LNCaP clone FGC (cell line): ENCODE measurements around the gene GBE1.

Experiments
- DNase-seq: peaks from one replicate; pipeline ENCODE4 v3.0.0-alpha.2; 2011; ENCODE audit warnings: low read depth
- H3K4me3 ChIP-seq: 2 replicates; pipeline ENCODE4 v1.5.1; 2011; ENCODE audit warnings: mild to moderate bottlenecking, low read depth, low read length, control low read depth
- CTCF ChIP-seq: IDR thresholded peaks from 2 replicates; pipeline ENCODE4 v1.5.1; 2012; ENCODE audit warnings: mild to moderate bottlenecking; ENCODE audit not compliant: control insufficient read depth, insufficient read depth; ENCODE audit errors: extremely low read depth

GBE1 gene

DNA sequence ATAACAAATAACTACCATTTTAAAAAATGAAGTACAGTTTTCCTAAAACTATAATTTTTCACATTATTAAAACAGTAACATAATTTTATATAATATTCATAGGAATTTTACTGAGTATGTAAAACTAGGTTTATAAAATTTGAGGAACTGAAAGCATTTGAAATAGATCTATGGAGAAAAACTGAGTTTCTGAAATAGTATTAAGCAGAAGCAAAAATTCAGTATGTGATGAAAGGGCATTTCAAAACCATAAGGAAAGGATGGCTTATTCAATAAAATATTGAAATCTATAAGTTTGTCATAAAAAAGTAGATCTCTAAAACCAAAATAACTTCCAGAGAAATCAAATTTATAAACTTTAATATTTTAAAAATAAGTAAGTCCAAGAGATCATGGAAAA lies 53.4 kb downstream of the GBE1 start:
- H3K4me3 ChIP-seq: no peak overlapping the region
- TF ChIP-seq CTCF: no peak
- no peak for DNase-seq

DNA sequence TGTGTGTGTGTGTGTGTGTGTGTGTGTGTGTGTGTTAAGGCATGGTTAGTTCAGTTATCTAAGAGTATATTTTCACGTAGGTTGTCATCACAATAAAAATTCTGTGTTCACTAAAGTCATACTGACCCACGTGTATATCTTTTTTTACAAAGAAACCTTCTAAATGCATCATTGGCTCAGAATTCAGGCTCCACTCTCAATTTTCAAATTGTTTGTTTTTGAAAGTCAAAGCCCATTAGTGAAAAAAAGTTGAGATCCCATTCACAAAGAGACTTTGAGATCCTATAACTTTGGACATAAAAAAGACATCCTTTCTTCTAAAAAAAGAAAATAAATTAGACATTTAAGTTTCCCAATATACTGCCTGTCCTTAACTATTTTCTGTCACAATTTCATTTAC lies 59.3 kb downstream of the GBE1 start:
- DNase-seq: no peak
- TF ChIP-seq CTCF: no peak
- H3K4me3 ChIP-seq: no peak overlapping the region

GRCh38 chr3:81699536-81700320 lies 61.7 kb downstream of the GBE1 start:
- no peak for TF ChIP-seq CTCF
- H3K4me3 ChIP-seq: no peak overlapping the region
- no peak for DNase-seq

- DNase-seq: no peak
- TF ChIP-seq CTCF: no peak
- H3K4me3 ChIP-seq: no peak overlapping the region
Observed at GRCh38 chr3:81696090-81696489, 65.4 kb downstream of the GBE1 start.

DNA sequence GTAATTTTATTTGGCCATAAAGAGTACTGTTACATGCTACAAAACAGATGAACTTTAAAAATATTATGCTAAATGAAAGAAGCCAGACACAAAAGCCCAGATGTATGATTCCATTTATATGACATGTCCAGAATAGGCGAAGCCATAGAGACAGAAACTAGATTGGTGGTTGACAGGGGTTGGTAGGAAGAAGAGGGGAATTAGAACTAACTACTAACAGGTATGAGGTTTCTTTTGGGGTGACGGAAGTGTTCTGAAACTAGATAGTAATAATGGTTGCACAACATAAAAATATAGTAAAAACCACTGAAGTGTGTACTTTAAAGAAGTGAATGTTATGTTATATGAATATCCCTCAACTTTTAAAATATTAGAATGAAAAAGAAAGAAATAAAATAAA lies 66.1 kb downstream of the GBE1 start:
- DNase-seq: no peak
- H3K4me3 ChIP-seq: no peak overlapping the region
- TF ChIP-seq CTCF: no peak

DNA sequence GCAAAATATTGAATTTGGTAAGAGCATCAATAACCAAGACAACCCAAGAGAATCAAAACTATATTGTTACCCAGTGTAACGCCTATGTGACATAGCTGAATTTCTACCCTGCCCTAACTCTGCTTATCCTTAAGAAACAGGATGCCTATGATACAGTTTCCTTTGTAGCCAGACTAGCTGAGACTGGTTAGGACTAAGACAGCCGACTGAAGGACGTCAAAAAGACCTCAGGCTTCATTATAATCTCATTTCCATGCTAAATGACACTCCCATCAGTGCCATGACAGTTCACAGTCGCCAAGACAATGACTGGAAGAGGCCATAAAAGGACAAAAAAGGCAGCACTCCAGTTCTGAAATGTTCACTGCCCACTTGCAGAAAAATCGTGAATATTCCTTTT lies 66.8 kb downstream of the GBE1 start:
- TF ChIP-seq CTCF: no peak
- H3K4me3 ChIP-seq: no peak overlapping the region
- no peak for DNase-seq

DNA sequence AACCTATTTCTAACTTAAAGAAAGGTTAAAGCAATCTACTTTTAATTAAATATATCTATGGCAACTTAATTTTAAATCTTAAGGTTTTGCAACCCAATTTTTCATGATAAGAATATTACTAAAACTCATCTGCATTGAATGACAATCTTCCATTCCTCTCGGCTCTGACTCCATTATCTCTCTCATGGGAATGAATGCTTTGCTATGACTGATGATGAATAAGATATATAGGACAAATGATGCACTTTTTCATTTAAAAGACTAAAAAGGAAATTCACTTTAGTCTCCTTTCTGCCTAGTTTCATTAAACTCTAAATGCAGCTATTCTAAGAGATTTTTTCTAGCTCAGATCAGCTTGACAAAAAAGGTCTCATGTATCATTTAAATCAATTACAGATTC lies 68.7 kb downstream of the GBE1 start:
- DNase-seq: no peak
- H3K4me3 ChIP-seq: no peak overlapping the region
- no peak for TF ChIP-seq CTCF
